GM19351 (cell line): Measurements from ENCODE around the gene CLEC1A.

ENCODE experiments used
- ATAC-seq: cut with Tn5 transposase; IDR thresholded peaks from one replicate; pipeline ENCODE4 v1.9.1; 2021; ENCODE audit warnings: mild to moderate bottlenecking, moderate library complexity; ENCODE audit not compliant: unreplicated experiment

Gene CLEC1A

DNA sequence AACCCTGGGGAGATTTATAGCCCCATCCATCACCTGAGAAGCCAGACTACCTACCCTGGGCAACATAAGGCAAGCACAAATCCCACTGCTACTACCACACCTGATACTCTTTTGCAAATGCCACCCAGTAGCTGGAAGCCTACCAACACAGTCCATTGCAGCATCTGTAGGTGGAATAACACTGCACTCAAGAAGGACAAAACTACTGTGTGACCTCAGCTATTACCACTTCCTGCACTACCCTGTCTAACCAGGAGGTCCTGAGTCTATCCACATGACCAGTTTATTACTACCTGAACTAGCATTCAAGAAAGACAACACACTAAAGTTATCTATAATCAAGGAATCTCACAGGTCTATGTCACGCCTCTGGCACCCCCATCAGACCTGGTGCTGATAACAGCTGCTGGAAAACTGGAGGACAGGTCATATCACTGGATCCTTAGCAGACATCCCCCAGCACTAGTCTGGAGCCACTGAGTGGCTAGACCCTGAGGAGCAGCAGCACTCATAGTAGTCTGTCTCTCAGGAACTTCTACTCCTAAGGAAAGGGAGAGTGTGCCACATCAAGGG, 2.9 kb upstream of the CLEC1A start:
- ATAC-seq = no peak

DNA sequence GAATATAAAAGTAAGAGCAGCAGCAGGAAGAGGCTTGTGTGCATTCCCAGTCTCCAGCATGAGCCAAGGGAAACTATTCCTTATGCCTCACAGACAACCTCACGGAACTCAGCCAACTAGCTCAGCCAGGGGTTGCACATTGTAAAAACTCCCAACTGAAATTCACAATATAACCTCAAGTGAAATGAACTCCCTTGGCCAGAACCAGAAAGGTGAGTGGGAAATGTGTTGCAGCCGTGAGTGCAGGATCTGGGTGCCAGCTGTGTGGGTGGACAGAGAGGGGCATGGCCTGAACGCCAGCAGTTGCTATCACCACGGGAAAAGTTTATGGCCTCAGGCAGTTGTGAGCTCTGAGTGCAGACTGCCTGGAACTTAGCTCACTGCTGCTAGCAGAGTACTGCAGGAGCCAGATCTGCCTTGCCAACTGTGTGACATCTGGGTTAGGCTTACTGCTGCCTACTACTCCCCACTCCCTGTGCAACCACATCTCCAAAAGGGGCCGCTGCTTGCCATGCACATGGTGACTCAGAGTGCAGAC, 2.3 kb upstream of the CLEC1A start:
- no peak for ATAC-seq

DNA sequence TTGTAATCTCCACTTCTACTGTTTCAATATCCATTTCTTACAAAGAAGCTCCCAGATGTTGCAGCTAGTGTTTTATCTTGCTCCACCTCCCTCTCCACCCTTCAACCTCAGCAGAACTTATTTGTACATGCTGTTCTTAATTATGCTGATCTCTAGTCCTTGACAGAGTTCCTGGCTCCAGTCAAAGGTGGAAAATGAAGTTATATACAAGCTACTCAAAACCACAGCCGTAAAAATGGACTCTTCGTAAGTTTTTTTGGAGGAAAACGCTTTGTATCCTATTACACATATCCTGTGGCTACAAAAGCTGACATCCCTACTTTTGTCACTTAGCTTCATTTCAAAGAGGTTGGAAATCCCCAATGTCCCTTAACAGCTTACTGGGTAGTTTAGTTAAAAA, 1.3 kb downstream of the CLEC1A start:
- ATAC-seq = no peak

DNA sequence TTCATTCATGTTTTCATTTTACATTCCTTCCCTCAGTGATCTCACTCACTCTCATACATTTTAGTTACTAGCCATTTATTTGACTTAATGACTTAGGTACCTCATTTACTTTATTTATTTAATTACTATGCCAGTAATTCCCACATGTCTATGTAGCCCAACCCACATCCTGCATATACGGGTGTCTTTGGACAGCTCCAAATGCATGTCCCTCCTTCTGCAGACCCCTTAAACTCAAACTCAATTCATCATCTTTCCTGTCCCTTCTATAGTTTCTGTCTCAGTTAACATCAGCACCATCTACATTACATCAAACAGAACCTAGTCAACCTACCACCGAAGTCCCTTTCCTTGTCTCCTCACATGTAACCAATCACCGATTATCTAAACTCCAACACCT, 2.8 kb downstream of the CLEC1A start:
- no peak for ATAC-seq

DNA sequence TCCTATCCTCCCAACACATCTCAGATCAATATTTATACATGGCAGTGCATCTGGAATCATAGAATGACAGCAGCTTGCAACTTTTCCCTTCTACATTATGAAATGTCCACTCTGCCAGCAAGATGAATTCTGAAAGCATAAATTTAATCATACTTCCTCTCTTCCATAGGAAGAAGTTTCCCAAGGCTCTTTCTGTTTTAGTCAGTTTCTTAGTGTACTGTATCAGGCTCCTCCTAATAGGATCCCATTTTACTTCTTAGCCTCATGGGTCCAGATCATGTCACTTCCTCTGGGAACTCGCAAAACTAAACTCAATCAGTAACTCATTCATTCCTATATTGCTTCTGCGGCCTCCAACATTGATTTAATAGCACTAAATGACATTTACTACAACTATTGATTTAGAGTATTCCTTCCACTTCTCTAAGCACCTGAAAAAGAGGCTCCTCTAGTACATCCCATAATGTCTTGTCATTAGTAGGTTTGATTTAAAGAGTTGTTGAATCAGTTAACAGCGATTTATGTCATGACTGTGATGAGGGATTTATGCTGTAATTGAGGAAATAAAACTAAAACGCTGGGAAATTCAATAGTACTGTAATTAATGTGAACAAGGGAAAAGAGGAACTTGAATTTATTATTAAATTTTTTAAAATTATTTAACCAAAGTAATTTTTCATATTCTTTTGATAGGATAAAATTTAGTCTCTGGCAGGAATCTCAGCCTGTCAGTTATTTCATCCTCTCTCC, 4.0 kb downstream of the CLEC1A start:
- no peak for ATAC-seq

DNA sequence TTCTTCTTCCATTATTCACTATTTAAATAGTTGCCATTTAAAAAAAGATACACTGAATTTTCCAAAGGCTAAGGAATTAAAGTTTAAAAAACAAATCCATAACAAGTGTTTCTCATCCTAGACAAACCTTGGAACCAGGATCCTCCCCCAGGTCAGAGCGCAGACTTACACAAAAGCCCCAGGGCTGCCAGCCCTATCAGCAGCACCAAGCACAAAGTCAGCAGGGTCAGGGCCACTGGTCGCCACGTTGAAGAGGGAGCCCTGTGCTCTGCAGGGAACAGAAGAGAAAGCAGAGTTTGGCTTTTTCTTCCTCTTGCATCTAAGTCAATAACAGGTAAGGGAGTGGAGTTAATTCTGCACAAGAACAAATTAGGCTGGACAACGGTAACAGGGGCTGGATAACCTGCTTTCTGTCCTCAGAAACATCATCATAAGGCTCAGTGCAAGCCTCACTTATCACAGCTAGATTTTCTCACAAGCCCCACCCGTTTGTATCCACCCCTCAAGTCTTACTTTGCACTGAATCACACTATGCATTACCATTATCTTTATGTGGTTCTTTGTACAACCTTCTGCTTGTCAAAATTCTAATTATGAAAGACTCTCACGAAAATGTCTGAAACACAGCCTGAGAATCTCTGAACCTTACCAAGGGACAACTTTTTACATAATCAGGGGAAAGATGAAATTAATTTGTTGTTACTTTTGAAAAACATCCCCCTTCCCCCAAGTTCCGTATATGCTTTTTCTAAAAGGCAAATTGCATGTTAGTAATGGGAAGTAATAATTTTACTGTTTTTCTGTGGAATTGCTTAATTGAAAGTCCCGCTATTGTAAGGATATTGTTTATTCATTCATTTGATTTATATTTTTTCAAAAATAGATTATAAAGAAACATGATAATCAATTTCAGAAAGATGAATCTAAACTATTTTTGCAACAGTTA, 9.6 kb downstream of the CLEC1A start:
- ATAC-seq = no peak

DNA sequence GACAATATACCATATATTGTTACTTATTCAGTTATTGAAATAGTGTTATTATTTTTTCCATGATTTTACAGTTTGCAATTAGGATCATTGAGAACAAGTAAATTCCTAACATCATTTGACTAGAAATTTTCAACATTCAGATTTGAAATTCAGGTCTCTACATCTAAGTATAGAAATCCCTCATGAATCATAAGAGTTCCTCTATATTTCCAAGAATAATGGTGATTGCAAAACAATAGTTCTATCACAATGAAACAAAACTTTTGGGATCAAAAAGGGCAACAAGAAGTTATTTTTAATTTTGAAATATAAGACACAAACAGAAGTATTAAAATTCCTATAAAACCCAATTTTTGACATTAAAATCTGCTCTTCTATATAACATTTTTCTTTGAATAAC, 10.8 kb downstream of the CLEC1A start:
- ATAC-seq = no peak

DNA sequence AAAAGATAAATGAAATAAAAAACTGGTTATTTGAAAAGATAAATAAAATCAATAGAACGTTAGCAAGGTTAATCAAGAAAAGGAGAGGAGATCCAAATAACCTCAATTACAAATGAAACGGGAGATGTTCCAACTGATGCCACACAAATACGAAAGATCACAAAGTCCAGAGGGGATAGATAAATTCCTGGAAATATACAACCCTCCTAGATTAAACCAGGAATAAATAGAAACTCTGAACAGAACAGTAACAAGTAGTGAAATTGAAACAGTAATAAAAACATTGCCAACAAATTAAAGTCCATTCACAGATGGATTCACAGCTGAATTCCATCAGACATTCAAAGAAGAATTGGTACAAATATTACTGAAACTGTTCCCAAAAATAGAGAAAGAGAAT, 12.4 kb downstream of the CLEC1A start:
- ATAC-seq = no peak

DNA sequence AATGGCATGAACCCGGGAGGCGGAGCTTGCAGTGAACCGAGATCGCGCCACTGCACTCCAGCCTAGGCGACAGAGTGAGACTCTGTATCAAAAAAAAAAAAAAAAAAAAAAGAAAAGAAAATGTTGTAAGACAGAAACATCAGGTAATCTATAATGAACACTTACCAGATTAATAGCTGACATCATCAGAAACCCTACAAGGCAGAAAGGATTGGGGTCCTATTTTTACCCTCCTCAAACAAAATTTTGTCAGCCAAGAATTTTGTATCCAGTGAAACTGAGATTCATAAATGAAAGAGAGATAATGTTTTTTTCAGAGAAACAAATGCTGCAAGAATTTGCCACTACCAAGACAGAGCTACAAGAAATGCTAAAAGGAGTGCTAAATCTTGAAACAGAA, 14.1 kb downstream of the CLEC1A start:
- no peak for ATAC-seq

DNA sequence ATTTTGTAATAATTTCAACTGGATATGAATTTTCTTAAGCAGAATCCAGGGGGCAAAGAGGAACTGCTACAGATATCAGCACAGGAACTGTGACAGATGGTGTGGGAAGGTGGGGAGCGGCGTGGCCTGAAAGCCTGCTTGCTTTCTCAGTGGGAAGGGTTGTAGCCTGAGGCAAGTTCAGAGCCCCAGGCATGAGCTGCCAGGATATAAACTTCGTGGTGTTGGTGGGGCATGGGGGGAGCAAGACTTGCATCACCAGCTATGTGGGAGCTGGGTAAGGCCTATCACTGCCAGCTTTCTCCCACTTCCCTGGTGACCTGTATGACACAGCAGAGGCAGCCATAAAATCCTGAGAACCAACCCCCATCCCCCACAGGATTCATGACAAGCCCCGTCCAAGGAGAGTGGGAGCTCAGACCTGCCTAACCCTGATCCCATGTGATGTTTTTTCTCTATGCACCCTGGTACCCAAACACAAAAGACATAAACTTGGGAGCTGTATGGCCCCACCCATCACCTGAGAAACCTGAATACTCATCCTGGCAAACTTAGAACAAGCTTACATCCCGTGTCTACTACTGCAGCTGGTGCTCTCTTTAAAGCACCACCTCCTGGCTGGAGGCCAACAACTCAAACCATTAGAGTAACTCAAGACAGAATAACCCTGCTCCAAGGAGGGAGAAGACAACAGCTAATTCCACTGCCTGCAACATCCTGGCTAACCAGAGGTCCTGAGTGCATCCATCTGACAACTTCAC, 16.5 kb downstream of the CLEC1A start:
- no peak for ATAC-seq

DNA sequence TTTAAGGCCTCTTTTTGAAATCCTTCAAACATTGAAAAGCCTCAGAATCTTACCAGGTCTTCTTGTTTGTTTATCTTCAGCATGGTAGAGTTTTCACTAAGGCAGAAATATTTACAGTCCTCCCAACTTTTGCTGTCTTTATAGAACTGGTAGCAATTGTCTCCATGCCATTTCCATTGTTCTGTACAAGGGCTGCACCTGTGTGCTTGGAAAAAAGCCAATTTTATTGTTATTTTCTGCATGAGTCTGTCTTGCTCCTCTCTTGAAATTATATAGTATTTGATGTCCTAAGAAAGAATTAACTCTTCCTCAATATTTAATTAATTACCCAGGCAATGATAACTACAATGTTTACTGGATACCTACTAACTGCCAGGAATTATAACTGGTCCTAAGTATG, 23.3 kb downstream of the CLEC1A start:
- no peak for ATAC-seq

DNA sequence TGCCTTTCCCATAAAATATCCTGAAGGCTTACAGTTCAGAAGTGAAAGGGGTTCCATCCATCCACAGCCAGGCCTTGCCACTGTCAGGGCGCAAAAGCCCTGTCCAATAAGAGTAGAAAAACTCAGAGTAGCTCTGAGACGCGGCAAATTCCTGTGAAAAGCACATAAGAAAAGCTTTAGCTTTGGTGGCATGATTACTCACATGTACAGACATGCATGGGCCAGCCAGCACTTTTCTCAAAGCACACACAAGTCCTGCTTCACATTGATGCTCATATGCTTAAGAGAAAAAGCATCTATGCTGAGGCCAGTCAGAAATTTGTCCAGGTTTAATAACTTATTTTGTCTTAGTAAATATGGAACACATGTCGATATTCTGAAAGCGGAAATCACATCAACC, 25.5 kb downstream of the CLEC1A start:
- ATAC-seq = no peak

DNA sequence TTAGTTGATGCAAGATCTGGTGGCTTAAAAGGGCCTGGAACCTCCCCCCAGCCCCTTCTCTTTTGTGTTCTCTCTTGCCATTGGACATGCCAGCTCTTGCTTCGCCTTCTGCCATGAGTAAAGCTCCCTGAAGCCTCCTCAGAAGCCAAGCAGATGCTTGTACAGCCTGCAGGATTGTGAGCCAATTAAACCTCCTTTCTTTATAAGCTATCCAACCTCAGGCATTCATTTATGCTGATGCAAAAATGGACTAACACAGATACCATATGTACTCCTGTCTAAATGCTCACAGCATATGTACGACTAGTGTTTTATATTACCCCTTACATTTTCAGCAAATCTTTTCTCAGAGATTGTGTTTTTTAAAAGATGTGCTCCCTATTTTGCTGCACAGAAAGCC, 26.7 kb downstream of the CLEC1A start:
- ATAC-seq = no peak

DNA sequence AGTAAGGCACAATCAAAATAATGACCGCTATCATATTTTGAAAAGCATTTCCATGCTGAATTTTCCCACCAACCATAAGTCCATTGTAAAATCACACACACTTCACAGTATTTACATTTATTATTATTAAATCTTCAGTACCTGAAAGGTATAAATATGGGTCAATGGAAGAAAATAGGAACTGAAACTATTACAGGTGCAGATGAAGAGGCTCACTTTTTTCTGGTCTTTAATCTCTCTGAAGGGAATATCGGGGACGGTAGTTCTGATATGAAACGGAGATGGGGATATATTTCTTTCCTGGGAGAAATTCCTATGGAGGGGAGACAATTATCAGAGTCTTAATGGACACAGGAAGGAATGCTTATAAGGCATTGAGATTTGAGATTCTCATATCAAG, 28.4 kb downstream of the CLEC1A start:
- ATAC-seq = no peak

DNA sequence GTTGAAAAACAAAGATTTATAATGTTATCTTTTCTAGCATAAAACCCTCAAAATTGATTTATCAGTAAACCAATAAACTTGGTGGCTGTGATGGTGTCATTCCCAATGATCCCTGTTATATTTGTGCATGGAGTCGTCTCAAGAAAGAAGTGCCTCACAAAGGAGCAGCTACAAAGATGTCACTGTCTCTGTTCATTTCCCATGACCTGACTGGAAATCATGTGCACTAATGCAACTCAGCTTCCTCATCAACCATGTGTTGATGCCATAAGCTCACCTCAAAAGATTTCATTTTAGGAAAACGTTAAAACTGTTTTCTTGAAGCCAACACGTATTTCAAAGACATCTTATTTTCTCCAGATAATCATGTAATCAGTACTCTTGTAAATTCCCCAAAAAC, 28.8 kb downstream of the CLEC1A start:
- no peak for ATAC-seq

DNA sequence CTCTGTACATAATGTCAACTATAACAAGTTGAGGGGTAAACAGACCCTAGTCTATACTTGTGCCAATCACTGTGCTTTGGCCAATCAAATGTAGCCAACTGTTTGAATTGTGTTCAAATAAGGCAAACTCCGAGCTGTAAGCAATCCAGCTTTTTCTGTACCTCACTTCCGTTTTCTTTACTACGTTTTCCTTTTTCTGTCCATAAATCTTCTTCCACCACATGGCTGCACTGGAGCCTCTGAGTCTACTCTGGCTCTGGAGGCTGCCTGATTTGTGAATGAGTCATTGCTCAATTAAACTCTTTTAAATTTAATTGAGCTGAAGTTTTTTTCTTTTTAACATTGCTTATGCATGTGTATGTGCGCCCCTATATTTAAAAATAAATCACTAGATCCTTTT, 29.7 kb downstream of the CLEC1A start:
- ATAC-seq = no peak

DNA sequence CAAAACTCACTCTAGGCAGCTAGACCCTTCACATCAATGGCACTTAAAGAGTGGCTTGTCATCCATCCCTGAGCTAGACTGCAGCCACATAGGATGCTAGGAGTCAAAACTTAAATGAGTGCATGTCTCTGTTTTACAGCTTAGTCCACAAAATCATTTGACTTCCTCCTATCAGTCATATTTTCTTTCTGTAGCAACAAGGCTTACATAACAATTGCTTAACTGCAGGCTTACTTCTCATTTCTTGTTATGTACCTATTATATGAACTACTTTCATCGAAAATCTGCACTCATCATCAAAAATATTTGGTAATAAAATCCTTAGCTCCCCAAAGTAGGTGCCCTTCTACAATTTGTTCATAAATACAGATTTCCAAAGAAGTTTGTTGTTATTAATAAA, 30.1 kb downstream of the CLEC1A start:
- no peak for ATAC-seq

DNA sequence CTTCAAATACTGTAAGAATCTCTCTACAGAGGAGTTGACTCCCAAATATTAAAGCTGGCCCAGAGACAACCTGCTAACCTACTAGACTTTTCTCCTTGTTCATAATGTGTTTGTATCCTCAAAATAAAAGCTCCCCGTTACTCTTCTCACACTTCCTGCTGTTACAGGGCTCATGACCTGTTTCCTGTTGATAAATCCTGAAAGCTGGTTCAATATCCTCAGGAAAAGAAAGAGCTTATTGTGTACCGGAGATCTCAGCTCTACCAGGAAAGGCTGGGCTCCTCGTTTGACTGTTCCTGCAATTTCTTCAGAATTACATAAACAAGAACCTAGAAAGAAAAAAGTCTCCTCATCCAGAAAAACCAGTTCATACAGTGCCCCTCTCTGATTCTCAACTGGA, 30.8 kb downstream of the CLEC1A start:
- ATAC-seq = no peak

DNA sequence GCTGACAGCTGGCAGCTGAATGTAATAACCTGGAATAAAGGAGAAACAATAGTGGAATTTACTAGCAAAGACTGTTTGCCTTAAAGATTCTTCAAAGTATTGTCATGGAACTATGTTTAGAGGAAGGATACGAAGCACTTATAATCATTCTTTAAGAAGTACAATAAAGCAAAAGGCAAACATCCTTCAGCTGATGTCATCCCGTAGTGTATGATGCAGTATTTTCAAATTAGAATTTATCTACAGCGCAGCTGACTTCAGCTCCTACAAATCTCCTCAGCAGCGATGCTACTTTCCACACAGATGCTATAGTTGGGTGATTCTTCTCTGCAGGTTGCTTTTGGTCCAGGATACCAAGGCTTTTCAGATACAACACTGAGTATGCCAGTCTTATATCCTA, 31.5 kb downstream of the CLEC1A start:
- ATAC-seq = no peak

DNA sequence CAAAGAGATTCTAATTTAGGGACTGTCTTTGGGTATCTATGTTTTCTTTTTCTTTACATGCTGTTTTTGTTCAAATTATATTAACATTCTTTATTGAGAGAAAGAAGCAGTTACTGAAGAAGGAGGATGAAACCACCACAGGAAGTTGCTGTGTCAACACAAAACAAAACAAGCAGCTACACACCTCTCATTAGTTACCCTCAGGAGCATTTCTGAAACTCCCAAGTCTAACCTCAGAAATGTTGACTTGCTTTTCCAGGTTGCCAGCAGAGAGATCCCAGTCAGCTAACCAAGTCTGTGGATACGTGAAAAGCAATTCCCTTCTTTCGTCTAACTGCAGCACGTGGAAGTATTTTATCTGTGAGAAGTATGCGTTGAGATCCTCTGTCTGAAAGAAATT, 33.5 kb downstream of the CLEC1A start:
- no peak for ATAC-seq

DNA sequence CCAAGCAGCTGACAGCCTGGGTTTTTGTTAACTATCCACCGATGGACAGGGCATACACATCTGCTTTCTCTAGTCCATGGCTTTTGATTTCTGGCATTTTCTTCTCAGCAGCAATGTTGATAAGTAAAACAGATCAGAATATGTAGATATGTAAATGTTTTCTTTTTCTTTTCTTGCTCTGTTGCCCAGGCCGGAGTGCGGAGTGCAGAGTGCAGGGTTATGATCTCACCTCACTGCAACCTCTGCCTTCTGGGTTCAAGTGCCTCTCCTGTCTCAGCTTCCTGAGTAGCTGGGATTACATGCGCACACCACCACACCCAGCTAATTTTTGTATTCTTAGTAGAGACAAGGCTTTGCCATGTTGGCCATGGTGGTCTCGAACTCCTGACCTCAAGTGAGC, 40.4 kb downstream of the CLEC1A start:
- ATAC-seq = no peak
